B cell (primary cell): ENCODE measurements around the gene SCRN1. TPM values are rescaled to one million over a fixed set of nuclear protein-coding genes. Genes with fewer than 3 reads are reported as not detected.

ENCODE experiments used
- ATAC-seq: fragments of 200-7000 bp; cut with Tn5 transposase; one replicate; pipeline ENCODE4 v1.10.0; 2021; ENCODE audit warnings: low read depth, mild to moderate bottlenecking, moderate number of reproducible peaks, moderate library complexity
- CTCF ChIA-PET: fragments of 350-600 bp; sonication (Branson Sonifier 250); formaldehyde crosslinking; loops from one replicate; lab custom pipeline; 2021; ENCODE audit warnings: antibody characterized with exemption, inconsistent platforms; lab: Charles Lee
- POLR2A ChIA-PET: fragments of 350-600 bp; sonication (Branson Sonifier 250); formaldehyde crosslinking; loops from one replicate; lab custom pipeline; 2021; ENCODE audit warnings: antibody characterized with exemption; lab: Charles Lee
- DNase-seq: peaks from one replicate; pipeline ENCODE4 v3.0.0; 2013
- H2AFZ ChIP-seq: 2 replicates; pipeline ENCODE4 v1.6.1; 2012; ENCODE audit warnings: mild to moderate bottlenecking, low read depth, low read length; ENCODE audit not compliant: insufficient read depth, poor library complexity, severe bottlenecking
- H3K27ac ChIP-seq, 2 donors: 1 replicate in 1 of 2; 2 replicates in 1 of 2; pipeline ENCODE4 v1.5.1; 2012 to 2013; ENCODE audit warnings: low read length in 2 of 2, mild to moderate bottlenecking in 2 of 2, moderate library complexity in 1 of 2
- H3K27me3 ChIP-seq, 4 experiments: fragments of 200-600 bp in 1 of 4; sonication (generic) in 1 of 4; replicated peaks in 1 of 4; 1 replicate in 2 of 4; 2 replicates in 2 of 4; pipeline versions ENCODE4 v1.6.1 to v1.7.0; 2013 to 2016; ENCODE audit warnings: low read length in 3 of 4, mild to moderate bottlenecking in 2 of 4, mixed read lengths in 1 of 4, moderate library complexity in 1 of 4; ENCODE audit not compliant: insufficient read depth in 4 of 4, control insufficient read depth in 3 of 4; ENCODE audit errors: control extremely low read depth in 1 of 4
- H3K36me3 ChIP-seq, 2 experiments: replicated peaks in 1 of 2; 1 replicate in 1 of 2; 2 replicates in 1 of 2; pipeline versions ENCODE4 v1.6.1 to v1.7.1; 2013; ENCODE audit warnings: low read length in 1 of 2; ENCODE audit not compliant: insufficient read depth in 2 of 2, control insufficient read depth in 1 of 2; ENCODE audit errors: control extremely low read depth in 1 of 2, extremely low read depth in 1 of 2
- H3K4me1 ChIP-seq, 2 donors: fragments of 200-600 bp in 1 of 2; sonication (generic) in 1 of 2; 1 replicate in 1 of 2; 2 replicates in 1 of 2; pipeline versions ENCODE4 v1.5.1 to v1.6.1; 2013 to 2017; ENCODE audit warnings: low read length in 2 of 2; ENCODE audit not compliant: control insufficient read depth in 2 of 2, insufficient read depth in 2 of 2
- H3K4me2 ChIP-seq: replicated peaks from 2 replicates; pipeline ENCODE3; 2012; ENCODE audit warnings: mild to moderate bottlenecking, low read depth, low read length; ENCODE audit not compliant: poor library complexity, severe bottlenecking
- H3K4me3 ChIP-seq, 5 experiments: fragments of 200-600 bp in 1 of 5; sonication (generic) in 1 of 5; 1 replicate in 3 of 5; 2 replicates in 2 of 5; pipeline versions ENCODE4 v1.5.1 to v1.7.0; 2011 to 2016; ENCODE audit warnings: low read length in 4 of 5, mild to moderate bottlenecking in 4 of 5, low read depth in 2 of 5, control low read depth in 1 of 5, moderate library complexity in 1 of 5; ENCODE audit not compliant: insufficient read depth in 1 of 5; ENCODE audit errors: control extremely low read depth in 1 of 5, extremely low read depth in 1 of 5
- H3K79me2 ChIP-seq: fragments of 200-600 bp; sonication (generic); one replicate; pipeline ENCODE4 v1.6.0; 2016; ENCODE audit warnings: low read length; ENCODE audit not compliant: control insufficient read depth, insufficient read depth
- H3K9ac ChIP-seq: fragments of 200-600 bp; sonication (generic); 2 replicates; pipeline ENCODE4 v1.6.1; 2017; ENCODE audit warnings: mild to moderate bottlenecking, low read length, moderate library complexity
- H3K9me3 ChIP-seq, 3 donors: one replicate each; pipeline versions ENCODE4 v1.6.1 to v1.7.1; 2013; ENCODE audit warnings: low read length in 2 of 3; ENCODE audit not compliant: control insufficient read depth in 2 of 3, insufficient read depth in 1 of 3; ENCODE audit errors: control extremely low read depth in 1 of 3
- H4K20me1 ChIP-seq: 2 replicates; pipeline ENCODE4 v1.6.0; 2012; ENCODE audit warnings: mild to moderate bottlenecking, low read length; ENCODE audit not compliant: insufficient read depth, control insufficient read depth, poor library complexity, severe bottlenecking
- H3K27ac Mint-ChIP-seq: one replicate; pipeline ENCODE4 v1.8.0; 2021; ENCODE audit warnings: mixed read lengths
- H3K27me3 Mint-ChIP-seq: one replicate; pipeline ENCODE4 v1.8.0; 2021; ENCODE audit warnings: mixed read lengths
- H3K4me1 Mint-ChIP-seq: one replicate; pipeline ENCODE4 v1.8.0; 2021; ENCODE audit warnings: mixed read lengths
- H3K4me3 Mint-ChIP-seq: one replicate; pipeline ENCODE4 v1.8.0; 2021; ENCODE audit warnings: mixed read lengths
- H3K9me3 Mint-ChIP-seq: one replicate; pipeline ENCODE4 v1.8.0; 2022; ENCODE audit warnings: mixed read lengths; ENCODE audit not compliant: insufficient read depth
- EZH2 ChIP-seq: IDR thresholded peaks from 2 replicates; pipeline ENCODE4 v1.6.1; 2012; ENCODE audit warnings: borderline replicate concordance, low read depth, mild to moderate bottlenecking, moderate library complexity, low read length; ENCODE audit not compliant: insufficient read depth, poor library complexity, severe bottlenecking
- WGBS: methylation state at CpG from one replicate; pipeline ENCODE4 v1.1.5; 2013; ENCODE audit warnings: missing lambda C conversion rate; ENCODE audit not compliant: insufficient coverage; 5-methylcytosine and 5-hydroxymethylcytosine counted together
- intact Hi-C: fragments of 100-400 bp; cut with micrococcal nuclease; formaldehyde crosslinking; loops from one replicate; pipeline ENCODE4 v1.10.0; 2022
- polyA plus RNA-seq: library from polyadenylated mRNA; depleted of rRNA; stranded (reverse); fragments of >200 nt; gene quantifications from 2 replicates; pipeline ENCODE4 v1.2.3, GENCODE V29; 2012
- total RNA-seq, 2 donors: library from RNA; stranded (reverse); fragments of 120-200 nt in 1 of 2; gene quantifications; 1 replicate in 1 of 2; 2 replicates in 1 of 2; pipeline versions ENCODE4 v1.2.3 to v1.2.4, GENCODE V29; 2013 to 2022
- TF ChIP-seq, protein P1 (sequence below): fragments of 200-600 bp; IDR thresholded peaks from one replicate; pipeline ENCODE4 v1.8.0; 2022; ENCODE audit warnings: antibody characterized with exemption, mild to moderate bottlenecking

SCRN1 gene
- total and polyA plus RNA-seq, 2 donors (not counting 1 experiment from before 2014, with no cell fraction given), result 16.6 to 66.6 TPM

DNA sequence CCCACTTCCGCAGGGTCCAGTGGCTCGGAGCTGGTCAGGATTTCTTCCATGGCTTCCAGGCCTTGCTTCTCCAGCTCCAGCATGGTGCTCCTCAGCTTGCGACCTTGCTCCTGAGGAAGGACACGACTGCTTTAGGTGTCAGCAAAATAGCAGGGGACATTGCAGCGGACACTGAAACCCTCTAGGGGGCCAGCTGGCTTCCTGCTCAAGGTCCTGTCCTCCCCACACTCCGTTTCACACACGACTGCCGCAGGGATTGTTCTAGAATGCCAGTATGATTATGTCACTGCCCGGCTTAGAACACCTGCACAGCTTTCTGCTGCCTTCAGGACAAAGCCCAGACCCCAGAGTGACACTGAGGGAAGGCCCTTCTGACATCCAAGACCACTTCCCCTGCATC lies 65.6 kb downstream of the SCRN1 start:
- H3K27ac Mint-ChIP-seq, result no peak overlapping the region
- Histone ChIP-seq H3K27ac (no peak overlapping the region), H3K79me2 (no peaks in the 10 kb centered on the region), H3K9me3 (no peaks in the 10 kb centered on the region), H3K4me1 (no peaks in the 10 kb centered on the region), H3K36me3 (peaks cover 0 to 28% of the 10 kb centered on the region in 2 experiments), H3K4me3 (no peak overlapping the region), H3K27me3 (no peaks in the 10 kb centered on the region), H3K4me2 (no peak overlapping the region), H2AFZ (no peak overlapping the region), H4K20me1 (peaks cover 3% of the 10 kb centered on the region), H3K9ac (no peak overlapping the region)
- POLR2A ChIA-PET, result no interaction called here
- H3K9me3 Mint-ChIP-seq, result no peaks in the 10 kb centered on the region
- intact Hi-C loops, result no loop called here
- WGBS, result 91% methylated on average over 9 of the region's 9 CpGs
- CTCF ChIA-PET, result interaction anchor here (4.5 kb wide), 1 partner anchor 139 kb away, joined by 50 read pairs; no protein-coding TSS in a partner anchor
- DNase-seq (no peak), ATAC-seq (no peak)
- no peak overlapping the region for H3K4me3 Mint-ChIP-seq
- no peaks in the 10 kb centered on the region for H3K4me1 Mint-ChIP-seq
- no peaks in the 10 kb centered on the region for H3K27me3 Mint-ChIP-seq
- TF ChIP-seq EZH2, result no peak
- TF ChIP-seq, protein P1, sequence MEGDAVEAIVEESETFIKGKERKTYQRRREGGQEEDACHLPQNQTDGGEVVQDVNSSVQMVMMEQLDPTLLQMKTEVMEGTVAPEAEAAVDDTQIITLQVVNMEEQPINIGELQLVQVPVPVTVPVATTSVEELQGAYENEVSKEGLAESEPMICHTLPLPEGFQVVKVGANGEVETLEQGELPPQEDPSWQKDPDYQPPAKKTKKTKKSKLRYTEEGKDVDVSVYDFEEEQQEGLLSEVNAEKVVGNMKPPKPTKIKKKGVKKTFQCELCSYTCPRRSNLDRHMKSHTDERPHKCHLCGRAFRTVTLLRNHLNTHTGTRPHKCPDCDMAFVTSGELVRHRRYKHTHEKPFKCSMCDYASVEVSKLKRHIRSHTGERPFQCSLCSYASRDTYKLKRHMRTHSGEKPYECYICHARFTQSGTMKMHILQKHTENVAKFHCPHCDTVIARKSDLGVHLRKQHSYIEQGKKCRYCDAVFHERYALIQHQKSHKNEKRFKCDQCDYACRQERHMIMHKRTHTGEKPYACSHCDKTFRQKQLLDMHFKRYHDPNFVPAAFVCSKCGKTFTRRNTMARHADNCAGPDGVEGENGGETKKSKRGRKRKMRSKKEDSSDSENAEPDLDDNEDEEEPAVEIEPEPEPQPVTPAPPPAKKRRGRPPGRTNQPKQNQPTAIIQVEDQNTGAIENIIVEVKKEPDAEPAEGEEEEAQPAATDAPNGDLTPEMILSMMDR, result no peak

GRCh38 chr7:29922921-29923700 lies 66.5 kb downstream of the SCRN1 start:
- 97% methylated on average over 5 of the region's 7 CpGs for WGBS
- Histone ChIP-seq H3K27me3 (no peaks in the 10 kb centered on the region), H3K36me3 (peaks cover 0 to 34% of the 10 kb centered on the region in 2 experiments), H3K4me3 (no peak overlapping the region), H3K9me3 (no peaks in the 10 kb centered on the region), H3K79me2 (no peaks in the 10 kb centered on the region), H2AFZ (no peak overlapping the region), H3K9ac (no peak overlapping the region), H4K20me1 (peaks cover 3% of the 10 kb centered on the region), H3K27ac (no peak overlapping the region), H3K4me2 (no peak overlapping the region), H3K4me1 (no peaks in the 10 kb centered on the region)
- Mint-ChIP-seq H3K9me3 (no peaks in the 10 kb centered on the region), H3K27ac (no peak overlapping the region), H3K4me3 (no peak overlapping the region), H3K4me1 (no peaks in the 10 kb centered on the region), H3K27me3 (no peaks in the 10 kb centered on the region)
- TF ChIP-seq, protein P1, result no peak
- no peak for TF ChIP-seq EZH2
- ChIA-PET POLR2A (no interaction called here), CTCF (interaction anchor here (0.6 to 4.5 kb wide), 6 partner anchors 34 to 641 kb away, joined by 3 to 50 read pairs (median 16); no protein-coding TSS in a partner anchor)
- ATAC-seq (no peak), DNase-seq (no peak)
- intact Hi-C loops, result no loop called here
